OCI-LY1 (cell line): Measurements from ENCODE around the gene ELK4.

Experiments used
- CTCF ChIP-seq: fragments of 200-600 bp; sonication (generic), shearing (Covaris generic); IDR thresholded peaks from 2 replicates; pipeline ENCODE4 v1.5.1; 2017; ENCODE audit warnings: mild to moderate bottlenecking, antibody characterized with exemption, low read length, moderate library complexity, mixed read lengths
- EZH2 ChIP-seq: fragments of 200-600 bp; sonication (generic), shearing (Covaris generic); IDR thresholded peaks from 2 replicates; pipeline ENCODE4 v1.8.0; 2017; ENCODE audit warnings: borderline replicate concordance, mixed run types, mild to moderate bottlenecking, antibody characterized with exemption, low read length, moderate library complexity, mixed read lengths

- TF ChIP-seq CTCF = no peak
- no peak for TF ChIP-seq EZH2
Observed at GRCh38 chr1:205650241-205650640, 18.4 kb upstream of the ELK4 start.
